GM19043 (cell line): Measurements from ENCODE around the gene TFG.

Experiments
- ATAC-seq: cut with Tn5 transposase; IDR thresholded peaks from one replicate; pipeline ENCODE4 v1.9.1; 2021; ENCODE audit warnings: low read depth; ENCODE audit not compliant: unreplicated experiment

TFG gene

DNA sequence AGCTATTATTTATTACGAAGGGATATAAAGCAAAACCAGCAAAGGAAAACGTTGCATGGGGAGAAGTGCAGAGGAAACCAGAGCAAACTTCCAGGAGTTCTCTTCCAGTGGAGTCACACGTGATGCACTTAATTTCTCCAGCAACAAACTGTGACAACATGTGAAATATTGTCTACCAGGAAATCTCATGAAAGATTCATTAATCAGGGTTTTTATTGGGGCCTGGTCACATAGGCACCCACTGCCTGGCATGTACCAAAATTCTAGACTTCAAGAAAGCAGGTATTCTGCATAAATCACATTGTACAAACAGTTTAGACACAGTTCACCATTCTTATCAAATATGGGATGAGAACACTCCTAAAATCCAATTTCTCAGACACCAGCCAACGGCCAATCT, 5.4 kb upstream of the TFG start:
- ATAC-seq: no peak

DNA sequence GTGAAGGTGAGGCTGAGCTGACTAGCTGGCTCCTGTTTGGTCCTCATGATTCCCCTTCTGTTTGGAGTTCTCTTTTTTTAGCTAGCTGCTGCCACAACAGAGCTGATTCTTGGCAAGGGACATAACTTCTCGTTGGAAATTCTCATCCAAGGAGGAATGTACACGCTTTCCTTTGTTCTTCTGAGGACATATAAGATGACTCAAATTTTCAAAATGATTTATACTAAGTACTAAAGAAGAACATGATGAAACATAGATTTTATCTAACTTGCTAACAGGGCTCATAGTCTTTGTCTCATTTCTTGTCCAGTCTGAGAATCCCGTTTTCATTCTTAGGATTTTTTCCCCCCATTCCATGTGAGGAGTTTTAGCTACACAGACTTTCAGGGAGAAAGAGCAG, 2.9 kb upstream of the TFG start:
- ATAC-seq: no peak

DNA sequence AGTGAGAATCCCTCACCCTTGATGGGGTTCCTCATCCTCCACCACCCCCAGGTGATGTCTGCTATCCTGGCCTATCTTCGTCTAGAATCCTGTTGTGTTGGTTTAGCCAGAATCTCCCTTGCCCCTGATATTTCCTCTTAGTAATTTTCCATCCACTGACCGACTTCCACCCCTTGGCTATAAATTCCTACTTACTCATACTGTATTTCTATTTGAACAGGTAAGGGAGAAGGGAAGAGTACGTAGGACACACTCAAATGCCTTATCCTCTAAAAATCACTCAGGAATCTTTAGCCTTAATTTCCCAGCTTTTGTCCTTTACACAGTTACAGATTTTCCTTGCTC, 678 bp upstream of the TFG start:
- ATAC-seq: no peak

DNA sequence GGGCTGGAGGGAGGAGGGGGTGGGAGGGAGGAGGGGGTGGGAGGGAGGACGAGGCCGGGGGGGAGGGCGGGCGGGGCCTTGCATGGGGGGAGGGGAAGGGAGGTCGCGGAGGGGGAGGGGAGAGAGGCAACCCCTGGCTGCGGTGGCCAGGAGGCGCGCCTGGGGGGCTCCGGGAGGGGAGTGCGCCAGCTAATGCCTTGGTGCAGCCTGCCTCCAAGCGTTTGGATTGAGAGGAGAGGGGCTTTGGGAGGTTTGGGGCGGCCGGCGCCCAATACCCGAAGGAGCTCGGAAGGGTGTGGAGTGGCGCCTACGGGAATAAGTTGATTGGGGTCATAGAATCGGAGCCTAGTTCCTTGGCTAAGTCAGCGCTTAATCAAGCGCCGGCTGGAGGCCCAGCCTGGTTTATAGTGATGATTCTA, 557 bp downstream of the TFG start:
- no peak for ATAC-seq

DNA sequence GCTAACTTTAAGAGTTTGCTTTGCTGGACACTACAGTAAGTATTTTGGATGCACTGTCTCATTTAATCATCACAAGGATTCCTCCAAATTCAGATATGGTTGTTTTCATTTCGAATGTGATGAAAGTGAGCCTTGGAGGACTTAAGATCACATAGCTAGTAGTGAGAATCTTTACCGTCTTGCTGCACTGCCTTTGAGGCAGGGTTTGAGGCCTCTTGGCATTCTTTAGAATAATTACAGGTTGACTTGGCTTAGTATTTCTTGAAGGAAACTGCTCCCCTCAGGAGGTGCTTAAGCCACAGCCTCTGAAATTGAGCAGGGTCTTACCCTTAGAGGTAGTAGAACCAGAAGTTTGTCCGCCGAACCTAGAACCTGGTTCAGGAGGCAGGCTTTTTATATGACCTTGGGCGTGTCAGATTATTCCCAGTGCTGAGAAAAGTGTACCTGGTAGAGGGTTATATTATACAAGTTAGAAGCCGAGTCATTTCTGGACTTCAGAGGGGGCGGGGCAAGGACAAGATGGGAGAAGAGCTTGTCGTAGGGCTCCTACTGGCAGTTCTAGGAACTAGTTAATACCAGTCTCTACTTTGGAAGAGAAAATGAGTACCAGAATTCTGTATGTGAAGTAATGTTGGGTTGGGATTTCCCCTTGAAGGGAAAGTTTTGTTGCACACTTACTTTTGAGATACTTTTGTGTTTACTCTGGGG, 1.1 kb downstream of the TFG start:
- peak; percentile 30 for ATAC-seq

DNA sequence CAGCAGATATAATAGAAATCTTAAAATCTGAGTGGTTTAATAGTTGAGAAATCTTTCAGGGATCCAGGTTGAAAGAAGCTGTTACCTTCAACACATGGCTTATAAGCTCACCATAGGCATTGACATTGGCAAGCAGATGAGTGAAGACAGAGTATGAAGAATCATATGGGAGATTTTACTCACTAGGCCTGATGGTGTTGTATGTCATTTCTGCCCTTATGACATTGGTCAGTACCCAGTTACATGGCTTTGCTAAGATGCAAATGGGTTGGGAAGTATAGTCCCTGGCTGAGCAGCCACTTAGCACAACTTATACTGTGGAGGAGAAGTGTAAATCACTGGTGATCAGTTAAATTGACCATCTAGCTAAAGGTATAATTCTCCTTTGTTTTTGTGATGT, 5.9 kb downstream of the TFG start:
- ATAC-seq: no peak

DNA sequence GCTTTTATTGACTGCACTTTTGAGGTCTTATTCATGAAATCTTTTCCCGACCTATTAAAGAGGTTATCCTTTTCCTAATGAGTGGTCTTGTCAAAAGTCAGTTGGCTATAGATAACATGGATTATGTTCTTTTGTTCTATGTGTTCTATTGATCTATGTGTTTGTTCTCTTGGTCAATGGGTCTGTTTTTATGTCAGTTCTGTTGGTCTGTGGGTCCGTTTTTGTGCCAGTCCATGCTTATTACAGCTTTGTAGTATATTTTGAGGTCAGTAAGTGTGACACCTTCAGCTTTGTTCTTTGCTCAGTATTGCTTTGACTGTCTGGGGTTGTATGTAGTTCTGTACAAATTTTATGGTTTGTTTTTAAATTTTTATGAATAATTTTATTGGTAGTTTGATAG, 7.8 kb downstream of the TFG start:
- ATAC-seq: no peak

DNA sequence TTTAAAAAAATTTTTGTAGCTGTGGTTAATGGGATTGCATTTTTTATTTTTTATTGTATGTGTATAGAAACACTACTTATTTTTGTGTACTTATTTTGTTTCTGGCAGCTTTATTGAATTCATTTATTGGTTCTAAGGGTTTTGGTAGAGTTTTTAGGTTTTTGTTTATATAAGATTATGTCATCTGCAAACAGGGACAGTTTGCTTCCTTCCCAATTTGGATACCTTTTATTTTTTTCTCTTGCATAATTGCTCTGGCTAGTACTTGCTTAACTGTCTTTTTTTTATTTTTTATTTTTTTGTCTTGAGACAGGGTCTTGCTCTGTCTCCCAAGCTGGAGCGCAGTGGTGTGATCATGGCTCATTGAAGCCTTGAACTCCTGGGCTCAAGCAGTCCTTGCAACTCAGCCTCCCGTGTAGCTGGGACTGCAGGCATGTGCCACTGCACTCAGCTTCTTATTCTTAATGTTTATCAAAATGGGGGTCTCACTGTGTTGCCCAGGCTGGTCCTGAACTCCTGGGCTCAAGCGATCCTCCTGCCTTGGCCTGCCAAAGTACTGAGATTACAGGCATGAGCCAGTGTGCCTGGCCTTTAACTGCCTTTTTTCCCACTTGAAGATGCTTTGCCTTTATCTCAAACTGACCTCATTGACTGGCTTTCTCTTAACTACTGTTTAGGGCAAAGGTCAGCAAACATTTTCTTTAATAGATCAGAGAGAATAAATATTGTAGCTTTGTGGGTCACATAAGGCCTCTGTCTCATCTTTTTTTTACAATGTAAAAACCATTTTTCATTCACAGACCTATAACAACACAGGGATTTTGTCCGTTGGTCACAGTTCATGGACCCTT, 8.6 kb downstream of the TFG start:
- ATAC-seq: no peak

DNA sequence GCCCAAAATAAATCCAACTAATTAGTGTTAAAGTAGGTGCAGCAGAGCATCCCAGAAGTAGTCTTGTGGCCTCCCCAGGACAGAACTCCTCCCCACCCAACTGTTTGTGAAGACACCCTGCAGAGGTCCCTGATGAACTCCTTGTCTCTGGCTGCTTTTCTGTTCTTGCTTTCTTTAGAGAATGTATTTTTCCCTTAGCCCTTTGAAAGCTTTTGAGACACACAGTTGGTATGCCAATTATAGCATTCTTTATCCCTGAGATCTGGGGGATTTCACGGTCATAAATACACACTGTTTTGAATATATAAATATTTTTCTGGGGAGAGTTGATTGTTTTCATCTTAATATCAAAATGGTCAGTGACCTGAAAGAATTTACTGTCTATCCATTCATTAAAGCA, 9.8 kb downstream of the TFG start:
- ATAC-seq: no peak

DNA sequence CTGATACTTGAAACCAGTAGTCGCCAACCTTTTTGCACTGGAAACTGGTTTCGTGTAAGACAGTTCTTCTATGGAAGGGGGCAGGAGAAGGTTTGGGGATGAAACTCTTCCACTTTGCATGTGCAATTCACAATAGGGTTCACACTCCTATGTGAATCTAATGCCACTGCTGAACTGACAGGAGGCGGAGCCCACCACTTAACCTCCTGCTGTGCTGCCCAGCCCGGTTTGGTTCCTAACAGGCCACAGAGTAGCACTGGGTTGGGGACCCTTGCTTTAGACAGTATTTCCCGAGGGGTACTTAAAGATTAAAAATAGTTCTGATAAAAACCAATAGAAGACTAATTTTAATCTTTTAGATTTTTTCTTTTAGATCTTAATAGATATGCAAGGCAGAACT, 11.1 kb downstream of the TFG start:
- no peak for ATAC-seq

DNA sequence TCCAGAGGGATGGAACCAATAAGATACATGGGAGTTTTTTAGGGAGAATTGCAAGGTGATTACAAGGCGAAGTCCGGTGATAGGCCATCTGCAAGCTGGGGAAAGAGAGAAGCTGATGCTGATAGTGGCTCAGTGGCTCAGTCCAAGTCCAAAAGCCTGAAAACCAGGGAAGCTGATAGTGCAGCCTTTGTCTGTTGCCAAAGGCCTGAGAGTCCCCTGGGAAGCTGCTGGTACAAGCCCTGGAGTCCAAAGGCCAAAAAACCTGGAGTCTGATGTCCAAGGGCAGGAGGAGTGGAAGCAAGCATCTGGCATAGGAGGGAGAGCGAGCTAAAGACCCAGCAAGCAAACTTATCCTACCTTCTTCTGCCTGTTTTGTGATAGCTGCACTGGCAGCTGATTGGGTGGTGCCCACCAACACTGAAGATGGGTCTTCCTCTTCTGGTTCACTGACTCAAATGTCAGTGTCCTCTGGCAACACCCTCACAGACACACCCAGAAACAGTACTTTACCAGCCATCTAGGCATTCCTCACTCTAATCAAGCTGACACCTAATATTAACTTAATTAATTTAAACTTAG, 16.7 kb downstream of the TFG start:
- no peak for ATAC-seq

DNA sequence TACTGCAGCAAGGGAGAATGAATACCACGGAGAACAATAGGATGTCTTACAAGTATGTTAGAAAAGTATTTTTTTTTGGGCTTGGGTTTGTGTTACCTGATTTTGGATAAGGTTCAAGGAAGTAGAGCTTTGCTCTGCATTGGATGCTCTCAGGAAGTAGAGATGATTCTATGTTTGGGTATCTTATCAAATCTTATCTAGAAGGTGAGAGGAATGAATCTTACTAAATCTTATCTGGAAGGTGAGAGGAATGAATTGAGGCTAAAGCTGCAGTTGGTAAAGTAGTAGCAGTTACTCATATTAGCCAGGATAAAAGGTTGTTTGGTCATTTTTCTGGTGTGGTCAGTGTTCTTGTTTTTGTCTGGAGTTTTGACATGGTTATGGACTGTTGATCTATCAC, 17.4 kb downstream of the TFG start:
- no peak for ATAC-seq

DNA sequence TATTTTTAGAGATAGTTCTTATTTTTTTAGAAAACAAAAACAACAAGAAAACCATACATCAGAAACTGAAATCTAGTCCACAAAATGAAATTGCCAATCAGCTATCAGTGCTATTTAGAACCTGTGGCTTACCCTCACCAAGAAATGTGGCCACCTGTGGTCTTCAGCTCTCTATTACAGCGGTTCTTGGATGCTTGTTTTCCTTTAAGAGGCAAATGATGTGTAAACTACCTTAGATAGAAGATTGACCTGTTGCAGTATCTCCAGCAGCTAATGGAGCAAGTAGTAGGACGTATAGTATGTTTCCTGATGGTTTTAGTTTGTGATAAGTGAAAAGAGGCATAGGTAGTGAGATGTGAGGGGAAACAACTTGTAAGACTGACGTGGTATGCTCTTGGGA, 21.2 kb downstream of the TFG start:
- no peak for ATAC-seq

DNA sequence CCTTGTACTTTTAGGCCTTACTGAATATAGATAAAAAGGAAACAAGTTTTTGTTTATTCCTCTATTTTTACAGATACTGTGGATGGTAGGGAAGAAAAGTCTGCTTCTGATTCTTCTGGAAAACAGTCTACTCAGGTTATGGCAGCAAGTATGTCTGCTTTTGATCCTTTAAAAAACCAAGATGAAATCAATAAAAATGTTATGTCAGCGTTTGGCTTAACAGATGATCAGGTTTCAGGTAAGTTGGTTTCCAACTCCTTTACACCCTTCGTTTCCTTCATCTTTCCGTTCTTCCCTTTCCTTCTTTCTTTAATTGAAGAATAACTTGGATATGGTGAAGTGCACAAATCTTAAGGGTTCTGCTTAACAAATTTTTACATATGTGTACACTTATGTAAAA, 23.1 kb downstream of the TFG start:
- ATAC-seq: no peak

DNA sequence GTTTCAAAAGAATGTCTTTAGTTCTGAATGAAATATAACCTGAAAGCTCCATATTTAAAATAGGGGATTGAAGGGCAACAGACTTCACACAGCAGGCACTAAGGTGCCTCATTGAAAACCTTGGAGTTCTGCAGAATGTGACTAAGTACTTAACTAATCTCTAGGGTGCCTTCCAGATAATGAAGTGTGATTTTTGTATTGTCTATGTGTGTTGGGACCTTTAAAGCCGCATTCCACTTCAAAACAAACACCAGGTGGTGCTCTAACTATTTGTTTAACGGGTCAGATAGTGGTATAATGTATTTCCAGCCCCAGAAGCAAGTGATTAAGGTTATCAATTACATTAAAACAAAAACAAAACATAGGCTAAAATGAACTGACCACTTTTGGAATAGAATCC, 28.0 kb downstream of the TFG start:
- no peak for ATAC-seq

DNA sequence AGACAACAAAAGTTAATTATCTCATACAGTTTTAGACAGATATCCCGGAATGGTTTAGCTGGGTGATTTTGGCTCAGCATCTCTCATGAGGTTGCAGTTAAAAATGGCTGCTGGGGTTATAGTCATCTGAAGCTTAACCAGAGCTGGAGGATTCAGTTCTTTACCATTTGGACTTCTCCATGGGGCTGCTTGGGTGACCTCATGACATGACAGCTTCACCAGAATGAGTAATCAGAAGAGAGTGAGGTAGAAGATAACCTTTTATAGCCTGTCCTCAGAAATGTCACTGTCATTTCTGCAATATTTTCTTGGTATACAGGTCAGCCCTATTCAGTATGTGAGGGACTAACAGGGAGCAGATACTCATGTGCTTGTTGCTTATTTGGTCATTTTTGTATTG, 30.9 kb downstream of the TFG start:
- ATAC-seq: no peak

DNA sequence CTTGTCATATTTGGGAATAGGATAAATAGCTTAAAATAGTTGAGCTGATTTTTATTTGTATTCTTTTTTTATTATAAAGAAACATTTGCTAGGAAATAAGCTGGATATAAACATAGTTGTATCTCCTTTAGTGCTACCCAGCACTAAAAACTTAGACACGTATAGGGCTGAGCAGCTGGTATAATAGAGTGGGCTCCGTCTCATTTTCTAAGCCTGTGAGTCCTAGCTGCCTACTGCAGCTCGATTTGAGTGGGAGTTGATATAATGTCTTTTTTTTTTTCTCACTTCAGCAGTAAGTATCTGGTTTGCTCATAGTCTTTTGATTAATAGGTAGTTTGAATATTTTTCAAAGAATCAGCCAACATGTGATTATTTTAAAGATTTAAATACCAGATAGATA, 34.2 kb downstream of the TFG start:
- ATAC-seq: no peak

DNA sequence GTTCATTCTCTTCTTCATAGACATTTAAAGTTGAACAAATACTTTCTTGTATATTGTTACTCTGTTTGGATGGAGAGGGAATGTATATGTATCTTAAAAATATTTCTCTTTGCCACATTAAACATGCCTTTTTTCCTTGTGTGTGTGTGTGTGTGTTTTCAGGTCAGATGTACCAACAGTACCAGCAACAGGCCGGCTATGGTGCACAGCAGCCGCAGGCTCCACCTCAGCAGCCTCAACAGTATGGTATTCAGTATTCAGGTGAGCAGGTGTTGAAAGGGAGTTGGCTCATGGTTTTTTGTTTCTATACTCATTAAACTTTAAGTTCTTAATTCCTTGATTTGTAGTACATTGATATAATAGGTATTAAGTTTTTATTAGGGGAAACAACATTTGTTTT, 35.4 kb downstream of the TFG start:
- ATAC-seq: no peak

DNA sequence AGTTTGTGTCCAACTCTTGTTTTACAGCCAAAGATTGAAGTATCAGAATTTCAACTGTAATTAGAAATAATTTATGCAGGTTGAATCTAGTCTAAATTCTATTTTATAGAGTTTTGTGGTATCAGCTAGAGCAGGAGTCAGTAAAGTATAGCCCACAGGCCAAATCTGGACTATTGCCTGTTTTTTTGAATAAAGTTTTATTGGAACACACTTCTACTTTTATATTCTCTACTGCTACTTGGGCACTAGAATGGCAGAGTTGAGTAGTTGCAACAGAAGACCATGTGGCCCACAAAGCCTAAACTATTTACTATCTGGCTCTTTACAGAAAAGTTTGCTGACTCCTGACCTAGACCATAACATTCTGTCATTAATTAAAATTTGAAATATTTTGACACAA, 36.3 kb downstream of the TFG start:
- no peak for ATAC-seq

DNA sequence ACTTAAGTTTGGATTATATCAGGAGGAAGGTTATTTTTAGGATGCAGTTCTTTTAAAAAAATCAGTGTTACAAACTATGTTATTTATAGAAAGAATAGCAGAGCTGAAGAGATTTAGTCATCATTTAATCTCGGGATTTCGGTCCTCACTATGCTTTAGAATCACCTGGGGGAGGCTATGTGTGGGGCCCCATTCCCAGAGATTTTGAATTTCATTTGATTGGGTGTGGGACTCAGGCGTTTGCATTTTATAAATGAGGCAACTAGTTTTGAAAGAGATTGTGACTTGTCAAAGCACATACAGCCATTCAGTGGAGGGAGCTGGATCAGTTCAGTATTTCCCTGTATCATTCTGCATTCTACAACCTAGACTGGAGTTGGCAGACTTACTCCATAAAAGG, 36.8 kb downstream of the TFG start:
- no peak for ATAC-seq

DNA sequence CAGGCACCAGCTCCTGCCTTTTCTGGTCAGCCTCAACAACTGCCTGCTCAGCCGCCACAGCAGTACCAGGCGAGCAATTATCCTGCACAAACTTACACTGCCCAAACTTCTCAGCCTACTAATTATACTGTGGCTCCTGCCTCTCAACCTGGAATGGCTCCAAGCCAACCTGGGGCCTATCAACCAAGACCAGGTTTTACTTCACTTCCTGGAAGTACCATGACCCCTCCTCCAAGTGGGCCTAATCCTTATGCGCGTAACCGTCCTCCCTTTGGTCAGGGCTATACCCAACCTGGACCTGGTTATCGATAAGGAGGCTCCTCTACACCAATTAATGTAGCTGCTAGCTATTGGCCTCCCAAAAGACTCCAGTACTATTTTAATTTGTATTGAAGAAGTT, 38.9 kb downstream of the TFG start:
- ATAC-seq: no peak

DNA sequence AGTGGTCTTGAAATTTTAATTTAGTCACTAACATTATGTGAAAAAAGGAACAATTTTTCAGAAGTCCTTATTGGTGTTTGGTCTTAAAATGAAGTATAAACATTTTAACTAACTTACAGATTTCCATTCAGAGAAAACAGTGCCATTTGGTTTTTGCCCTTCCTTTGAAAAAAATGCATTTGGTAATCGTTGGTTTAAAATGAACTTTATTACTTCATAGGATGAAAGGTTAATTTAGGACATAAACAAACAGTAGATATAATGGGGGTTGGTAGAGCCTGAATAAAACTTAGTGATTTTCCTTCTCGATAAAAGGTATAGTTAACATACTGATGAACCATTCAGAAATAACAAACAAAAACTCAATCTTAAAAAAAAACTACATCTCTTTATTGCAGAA, 39.7 kb downstream of the TFG start:
- no peak for ATAC-seq
